GM21786 (cell line): Measurements from ENCODE around the gene SNX5.

Experiments used
- ATAC-seq: cut with Tn5 transposase; IDR thresholded peaks from one replicate; pipeline ENCODE4 v1.9.1; 2021; ENCODE audit not compliant: unreplicated experiment

The SNX5 gene

DNA sequence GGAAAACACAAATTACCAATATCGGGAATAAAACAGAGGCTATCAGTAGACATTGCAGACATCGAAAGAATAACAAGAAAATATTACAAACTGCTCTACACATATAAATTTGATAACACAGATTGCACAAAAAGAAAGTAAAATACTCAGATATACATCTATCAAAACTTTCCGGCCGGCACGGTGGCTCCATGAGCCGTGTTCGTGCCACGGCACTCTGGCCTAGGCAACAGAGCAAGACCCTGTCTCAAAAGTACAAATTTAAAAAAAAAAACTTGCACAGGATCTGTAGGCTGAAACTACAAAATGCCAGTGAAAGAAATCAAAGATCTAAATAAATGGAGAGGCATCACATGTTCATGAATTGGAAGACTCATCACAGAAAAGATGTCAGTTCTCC, 49.4 kb downstream of the SNX5 start:
- ATAC-seq = no peak

DNA sequence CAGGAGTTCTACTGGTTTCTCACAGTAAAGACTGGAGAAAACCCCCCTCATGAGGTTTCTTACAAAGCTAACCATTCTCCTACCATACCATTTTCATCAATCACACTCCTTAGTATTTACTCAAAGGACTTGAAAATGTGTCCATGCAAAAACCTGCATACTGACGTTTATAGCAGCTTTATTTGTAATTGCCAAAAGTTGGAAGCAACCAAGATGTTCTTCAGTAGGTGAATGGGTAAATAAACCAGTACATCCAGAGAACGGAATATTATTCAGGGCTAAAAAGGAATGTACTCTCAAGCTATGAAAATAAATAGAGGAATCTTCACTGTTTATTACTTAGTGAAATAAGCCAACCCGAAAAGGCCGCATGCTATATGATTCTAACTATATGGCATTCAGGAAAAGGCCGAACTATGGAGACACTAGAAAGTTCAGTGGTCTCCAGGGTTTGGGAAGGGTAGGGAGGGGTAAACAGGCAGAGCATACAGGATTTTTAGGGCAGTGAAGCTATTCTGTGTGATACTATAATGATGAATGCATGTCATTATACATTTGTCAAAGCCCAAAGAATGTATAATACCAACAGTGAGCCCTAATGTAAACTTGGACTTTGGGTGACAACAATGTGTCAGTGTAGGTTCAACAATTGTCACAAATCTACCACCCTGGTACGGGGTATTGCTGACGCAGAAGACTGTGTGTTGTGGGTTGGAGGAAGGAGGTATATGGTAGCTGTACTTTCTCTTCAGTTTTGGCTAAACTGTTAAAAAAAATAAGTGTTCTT, 50.6 kb downstream of the SNX5 start:
- ATAC-seq = no peak

DNA sequence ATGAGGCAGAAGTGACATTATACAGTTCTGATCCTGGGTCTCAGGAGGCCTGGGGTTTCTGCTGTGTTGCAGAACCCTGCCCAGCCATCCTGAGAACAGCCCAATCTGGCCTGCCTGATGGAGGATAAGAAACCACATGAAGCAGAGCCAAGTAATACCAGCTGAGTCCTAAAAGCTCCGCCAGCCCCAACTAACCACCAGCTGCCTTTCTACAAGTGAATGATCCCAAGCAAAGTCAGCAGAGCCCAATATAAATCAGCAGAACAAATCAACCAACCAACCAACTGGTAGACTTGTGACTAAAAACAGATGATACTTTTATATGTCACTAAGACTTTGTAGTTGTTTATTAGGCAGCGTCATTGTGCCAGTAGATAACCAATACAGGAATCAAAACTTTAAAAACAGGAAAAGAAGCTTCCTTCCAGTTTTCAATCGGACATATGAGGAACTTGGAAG, 52.1 kb downstream of the SNX5 start:
- no peak for ATAC-seq

DNA sequence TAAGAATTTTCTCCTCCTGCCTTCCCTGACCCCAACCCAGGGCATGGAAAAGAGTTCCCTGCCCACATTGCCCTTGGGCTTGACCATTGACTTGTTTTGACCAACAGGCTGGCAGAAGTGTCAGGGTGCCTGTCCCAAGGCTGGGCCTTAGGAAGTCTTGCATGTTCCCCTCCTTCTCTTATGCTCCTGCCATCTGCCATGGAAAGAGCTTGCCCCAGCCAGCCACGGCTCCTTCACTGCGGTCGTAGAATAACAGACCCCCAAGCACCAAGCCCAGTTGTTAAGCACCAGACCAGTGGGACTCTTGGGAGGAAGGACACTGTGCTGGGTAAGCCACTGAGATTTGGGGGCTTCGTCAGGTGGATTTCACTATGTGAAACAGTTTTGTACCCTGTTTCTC, 53.6 kb downstream of the SNX5 start:
- ATAC-seq = no peak

DNA sequence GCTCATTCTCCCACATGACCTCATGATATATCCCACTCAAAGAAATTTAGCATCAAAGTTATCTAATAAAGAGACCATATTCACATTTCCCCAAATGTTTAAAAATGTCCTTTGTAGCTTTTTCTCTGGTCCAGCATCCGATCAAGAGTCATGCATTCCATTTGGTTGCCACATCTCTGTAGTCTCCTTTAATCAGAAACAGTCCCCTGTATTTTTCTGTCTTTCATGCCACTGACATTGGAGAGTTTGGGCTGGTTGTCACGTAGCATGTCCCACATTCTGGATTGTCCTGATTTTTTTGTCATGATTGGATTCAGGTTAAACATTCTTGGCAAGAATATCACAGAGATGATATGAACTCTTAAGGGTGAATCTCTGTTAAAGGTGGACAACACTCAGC, 55.7 kb downstream of the SNX5 start:
- ATAC-seq = no peak

DNA sequence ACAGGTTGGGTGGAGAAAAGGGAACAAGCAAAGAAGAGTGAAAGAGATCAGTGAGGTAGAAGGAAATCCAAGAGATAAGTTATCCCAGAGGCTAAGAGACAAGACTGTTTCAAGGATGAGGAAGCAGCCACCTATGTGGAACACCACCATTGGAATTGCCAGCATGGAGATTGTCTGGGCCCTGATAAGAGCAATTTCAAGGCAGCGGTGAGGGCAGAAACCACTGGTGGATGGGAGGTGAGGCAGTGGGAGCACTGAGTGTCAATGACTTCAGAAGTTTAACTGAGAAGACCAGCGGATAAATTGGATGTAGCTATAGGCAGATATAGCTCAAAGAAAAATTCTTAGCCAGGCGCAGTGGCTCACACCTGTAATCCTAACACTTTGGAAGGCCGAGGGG, 56.7 kb downstream of the SNX5 start:
- ATAC-seq = no peak

DNA sequence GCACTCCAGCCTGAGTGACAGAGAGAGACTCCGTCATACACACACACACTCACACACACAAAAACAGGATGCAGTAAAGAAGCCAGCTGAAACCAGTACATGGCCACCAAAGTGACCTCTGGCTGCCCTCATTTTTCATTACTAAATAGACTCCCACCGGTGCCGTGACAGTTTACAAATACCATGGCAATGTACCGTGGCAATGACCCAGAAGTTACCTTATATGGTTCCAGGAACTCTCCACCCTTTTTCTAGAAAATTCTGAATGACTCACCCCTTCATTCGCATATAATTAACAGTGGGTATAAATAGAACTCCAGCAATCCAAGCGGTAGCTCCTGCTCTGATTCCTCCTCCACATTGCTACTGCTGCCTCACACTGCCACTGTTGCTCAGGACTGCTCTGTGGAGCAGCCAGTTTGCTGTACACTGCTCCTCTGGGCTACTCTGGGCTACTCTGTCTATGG, 57.7 kb downstream of the SNX5 start:
- no peak for ATAC-seq

DNA sequence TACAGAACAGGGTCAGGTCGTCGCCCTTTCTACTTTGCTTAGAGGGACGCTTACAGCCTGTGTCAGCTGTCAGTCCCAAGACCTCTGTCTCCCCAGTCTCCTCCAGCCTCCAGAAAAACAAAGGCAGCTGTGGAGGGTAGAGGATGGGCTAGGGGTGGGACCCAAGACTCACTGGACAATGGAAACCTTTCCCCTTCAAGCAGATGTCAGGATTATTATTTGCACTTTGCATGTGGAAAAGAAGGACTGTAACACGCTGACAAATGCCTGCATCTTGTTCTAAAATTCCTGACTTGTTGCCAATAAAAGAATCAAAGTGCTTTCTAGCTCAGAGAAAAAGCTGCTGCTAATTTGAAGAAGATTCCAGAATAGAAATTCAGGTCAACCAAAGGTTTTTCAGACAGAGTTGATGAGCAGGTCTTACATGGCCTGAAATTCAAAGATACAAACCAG, 58.7 kb downstream of the SNX5 start:
- no peak for ATAC-seq

DNA sequence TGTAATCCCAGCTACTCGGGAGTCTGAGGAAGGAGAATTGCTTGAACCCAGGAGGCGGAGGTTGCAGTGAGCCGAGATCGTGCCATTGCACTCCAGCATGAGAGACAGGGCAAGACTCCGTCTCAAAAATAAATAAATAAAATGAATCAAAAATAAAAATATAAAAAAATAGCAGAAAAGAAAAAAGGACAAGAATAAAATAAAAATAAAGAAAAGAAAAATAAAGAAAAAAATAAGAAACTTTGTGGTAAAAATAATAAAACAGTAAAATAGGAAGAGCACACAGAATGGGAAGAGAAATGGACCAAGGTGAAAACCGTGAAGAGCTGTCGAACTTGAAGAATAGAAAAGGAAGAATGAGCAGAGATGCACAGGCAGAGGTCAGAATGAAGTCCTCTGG, 63.0 kb downstream of the SNX5 start:
- ATAC-seq = no peak

DNA sequence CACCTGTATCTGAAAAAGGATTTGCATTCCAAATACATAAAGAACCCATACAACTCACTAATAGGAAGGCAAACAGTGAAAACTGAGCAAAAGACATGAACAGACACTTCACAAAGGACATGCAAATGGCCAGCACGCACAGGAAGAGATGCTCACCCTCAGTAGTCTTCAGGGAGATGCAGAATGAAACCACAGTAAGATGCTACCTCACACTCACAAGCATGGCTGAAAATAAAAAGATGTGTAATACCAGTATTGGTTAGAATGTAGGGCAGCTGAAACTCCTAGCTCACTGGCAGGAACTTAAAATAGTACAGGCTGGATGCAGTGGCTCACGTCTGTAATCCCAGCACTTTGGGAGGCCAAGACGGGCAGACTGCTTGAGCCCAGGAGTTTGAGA, 64.6 kb downstream of the SNX5 start:
- peak; percentile 70 for ATAC-seq

DNA sequence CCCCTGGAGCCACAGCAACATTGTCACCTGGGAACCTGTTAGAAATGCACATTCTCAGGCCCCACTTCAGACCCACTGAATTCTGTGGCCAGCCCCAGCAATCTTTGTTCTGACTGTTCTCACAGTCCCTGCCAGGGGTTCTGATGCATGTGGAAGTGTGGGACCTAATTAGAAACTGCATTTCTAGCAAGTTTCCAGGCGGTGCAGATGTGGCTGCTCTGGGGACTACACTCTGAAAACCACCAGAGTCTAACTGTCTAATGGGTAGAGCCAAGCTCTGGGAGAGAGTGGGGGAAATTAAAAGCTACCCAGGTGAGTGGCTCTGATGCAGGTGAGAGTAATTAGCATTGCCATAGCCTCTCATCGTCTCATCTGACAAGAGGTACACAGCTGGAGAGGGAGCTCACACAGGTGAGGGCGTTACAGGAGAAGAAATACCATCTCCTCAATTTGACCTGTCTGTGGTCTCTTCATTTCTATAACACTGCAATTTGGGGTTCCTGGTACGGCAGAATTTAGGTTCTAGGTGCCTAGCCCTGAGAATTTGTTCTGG, 66.0 kb downstream of the SNX5 start:
- ATAC-seq = no peak

DNA sequence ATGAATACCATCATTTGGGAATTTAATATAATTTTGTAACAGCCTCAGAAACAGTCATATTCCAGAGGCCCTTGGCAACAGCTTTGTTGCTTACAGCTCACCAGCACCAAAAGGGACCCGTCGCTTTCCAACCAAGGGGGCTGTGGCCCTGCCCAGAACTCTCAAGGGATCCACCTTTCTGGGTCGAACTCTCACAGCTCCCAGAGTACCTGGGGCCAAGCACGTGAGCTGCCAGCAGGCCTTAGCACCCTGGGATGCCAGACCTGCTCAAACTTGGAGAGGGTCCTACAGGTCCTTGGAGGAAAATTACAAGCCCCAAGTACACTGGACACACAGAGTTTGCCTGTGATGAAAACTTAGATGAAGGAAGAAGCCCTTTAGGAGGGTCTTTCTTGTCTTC, 66.6 kb downstream of the SNX5 start:
- ATAC-seq = no peak

DNA sequence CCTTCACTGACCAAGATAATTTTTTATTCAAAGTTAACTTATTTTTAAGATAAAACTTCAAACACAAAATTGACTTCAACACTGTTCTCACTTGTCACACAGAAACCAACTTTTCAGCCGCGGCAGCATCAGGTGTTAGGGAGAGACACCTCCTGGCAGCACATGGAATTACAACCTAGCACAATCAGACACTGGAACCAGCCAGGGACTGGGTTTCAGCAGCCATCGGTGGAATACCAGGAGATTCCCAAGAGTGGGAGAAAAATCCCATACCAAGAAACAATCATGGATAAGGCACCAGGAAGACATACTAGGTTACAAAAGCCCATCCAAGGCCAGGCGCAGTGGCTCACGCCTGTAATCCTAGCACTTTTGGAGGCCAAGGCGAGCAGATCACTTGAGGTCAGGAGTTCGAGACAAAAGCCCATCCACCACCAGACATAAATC, 70.0 kb downstream of the SNX5 start:
- no peak for ATAC-seq

DNA sequence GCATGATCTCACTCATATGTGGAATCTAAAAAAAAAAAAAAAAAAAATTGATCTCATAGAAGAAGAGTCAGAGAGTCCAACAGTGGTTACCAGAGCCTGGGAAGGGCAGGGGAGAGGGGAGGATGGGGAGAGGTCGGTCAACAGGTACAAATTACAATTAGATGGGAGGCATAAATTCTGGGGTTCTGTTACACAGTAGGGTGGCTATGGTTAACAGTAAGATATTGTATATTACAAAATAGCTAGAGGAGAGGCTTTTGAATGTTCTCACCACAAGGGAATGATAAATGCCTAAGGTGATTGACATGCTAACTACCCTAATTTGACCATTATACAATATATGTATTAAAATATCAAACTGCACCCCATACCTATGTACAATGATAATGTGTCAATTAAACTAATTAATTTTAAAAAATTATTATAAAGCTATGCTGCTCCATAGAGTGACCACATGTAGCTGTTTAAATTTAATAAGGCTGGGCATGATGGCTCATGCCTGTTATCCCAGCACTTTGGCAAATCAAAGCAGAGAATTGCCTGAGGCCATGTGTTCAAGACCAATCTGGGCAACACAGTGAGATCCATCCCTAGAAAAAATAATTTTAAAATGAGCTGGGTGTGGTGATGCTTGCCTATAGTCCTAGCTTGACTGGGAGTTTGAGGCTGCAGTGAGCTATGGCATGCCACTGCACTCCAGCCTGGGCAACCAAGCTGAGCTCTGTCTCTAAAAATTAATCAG, 70.9 kb downstream of the SNX5 start:
- ATAC-seq = no peak

DNA sequence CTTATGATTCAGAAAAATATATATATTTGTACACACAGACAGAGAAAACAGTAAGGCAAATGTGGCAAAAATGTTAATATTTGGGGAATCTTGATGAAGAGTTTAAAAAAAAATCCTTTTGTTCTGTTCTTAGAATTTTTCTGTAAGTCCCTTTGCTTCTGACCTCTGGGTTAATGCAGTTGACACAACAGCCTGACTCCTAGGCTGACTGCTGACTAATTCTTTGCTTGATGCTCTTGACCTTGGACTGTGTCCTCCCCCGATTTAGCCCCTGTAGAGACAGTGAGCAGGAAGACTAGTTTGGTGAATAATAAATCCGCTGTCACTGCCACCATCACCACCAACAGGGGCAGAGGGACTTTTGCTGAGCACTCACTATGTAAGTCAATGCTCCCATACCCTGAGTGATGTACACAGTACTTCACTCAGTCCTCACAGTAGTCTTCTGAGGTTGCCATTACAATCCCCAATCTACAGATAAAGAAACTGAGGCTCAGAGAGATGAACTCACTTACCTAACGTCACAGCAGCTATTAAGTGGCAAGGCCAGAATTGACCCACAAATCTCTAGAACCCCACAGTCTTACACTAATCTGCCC, 71.7 kb downstream of the SNX5 start:
- ATAC-seq = peak; percentile 41

DNA sequence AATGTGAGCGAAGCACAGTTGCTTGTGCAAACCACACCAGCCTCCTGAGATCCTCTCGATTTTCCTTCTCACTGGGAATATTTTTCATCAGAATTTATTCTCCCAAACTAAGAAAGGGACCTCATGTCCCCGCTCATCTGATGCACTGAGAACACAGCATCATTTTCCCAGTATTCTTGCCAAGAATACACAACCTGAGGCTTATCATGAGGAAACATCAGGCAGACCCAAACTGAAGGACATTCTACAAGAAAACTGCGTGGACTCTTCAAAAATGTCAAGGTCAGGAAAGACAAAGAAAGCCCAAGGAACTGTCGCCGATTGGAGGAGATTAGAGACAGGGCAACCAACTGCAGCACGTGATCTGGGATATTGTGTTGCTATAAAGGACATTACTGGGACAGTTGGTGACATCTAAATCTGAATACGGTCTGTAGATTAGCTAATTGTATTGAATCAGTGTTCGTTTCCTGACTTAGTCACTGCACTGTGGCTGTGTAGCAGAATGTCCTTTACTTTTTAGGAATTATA, 72.3 kb downstream of the SNX5 start:
- no peak for ATAC-seq

DNA sequence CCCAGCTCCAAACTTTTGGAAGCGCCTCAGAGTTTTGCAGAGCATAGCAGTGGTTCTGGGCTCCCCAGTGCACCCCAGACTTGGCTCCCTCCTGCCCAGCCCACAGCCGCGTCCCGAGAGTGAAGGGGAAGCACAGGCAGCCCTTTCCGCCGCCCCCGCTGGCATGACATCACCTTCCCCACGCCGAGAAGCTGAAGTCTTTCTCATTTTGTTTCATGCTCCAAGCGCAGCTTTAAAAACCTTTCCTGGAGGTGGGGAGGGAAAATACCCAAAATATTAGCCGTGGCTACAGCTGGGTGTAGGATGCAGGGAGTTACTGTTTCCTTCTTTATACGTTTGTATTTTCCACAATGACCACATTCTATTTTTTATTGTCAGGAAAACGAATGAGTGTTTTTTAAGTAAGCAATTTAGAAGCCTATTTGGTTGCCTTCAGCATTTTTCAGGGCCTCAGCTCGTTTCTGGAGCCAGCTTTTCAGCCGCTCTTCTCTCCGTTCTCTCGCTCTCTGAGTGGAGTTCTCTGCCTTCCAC, 72.9 kb downstream of the SNX5 start:
- peak; percentile 60 for ATAC-seq

DNA sequence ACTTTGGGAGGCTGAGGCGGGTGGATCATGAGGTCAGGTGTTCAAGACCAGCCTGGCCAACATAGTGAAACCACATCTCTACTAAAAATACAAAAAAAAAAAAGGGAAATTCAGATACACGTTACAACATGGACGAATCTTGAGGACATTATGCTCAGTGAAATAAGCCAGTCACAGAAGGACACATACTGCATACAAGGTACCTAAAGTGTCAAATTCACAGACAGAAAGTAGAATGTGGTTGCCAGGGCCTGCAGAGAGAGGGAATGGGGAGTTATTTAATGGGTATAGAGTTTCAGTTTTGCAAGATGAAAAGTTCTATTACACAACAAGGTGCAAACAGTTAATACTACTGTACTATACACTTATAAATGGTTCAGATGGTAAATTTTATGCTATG, 75.1 kb downstream of the SNX5 start:
- ATAC-seq = no peak

DNA sequence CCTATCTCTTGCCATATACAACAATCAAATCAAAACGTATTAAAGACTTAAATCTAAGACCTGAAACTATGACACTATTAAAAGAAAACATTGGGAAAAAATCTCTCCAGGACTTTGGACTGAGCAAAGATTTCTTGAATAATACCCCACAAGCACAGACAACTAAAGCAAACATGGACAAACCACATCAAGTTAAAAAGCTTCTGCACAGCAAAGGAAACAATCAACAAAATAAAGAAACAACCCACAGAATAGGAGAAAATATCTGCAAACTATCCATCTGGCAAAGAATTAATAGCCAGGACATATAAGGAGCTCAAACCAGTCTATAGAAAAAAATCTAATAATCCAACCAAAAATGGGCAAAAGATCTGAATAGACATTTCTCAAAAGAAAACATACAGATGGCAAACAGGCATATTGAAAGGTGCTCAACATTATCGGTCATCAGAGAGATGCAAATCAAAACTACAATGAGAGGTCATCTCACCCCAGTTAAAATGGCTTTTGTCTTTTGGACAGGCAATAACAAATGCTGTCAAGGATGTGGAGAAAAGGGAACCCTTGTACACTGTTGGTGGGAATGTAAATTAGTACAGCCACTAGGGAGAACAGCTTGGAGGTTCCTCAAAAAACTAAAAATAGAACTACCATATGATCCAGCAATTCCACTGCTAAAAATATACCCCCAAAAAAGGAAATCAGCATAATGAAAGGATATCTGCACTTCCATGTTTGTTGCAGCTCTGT, 76.2 kb downstream of the SNX5 start:
- ATAC-seq = no peak
